ENCODE data around the gene PDPK1.

Gene PDPK1

DNA sequence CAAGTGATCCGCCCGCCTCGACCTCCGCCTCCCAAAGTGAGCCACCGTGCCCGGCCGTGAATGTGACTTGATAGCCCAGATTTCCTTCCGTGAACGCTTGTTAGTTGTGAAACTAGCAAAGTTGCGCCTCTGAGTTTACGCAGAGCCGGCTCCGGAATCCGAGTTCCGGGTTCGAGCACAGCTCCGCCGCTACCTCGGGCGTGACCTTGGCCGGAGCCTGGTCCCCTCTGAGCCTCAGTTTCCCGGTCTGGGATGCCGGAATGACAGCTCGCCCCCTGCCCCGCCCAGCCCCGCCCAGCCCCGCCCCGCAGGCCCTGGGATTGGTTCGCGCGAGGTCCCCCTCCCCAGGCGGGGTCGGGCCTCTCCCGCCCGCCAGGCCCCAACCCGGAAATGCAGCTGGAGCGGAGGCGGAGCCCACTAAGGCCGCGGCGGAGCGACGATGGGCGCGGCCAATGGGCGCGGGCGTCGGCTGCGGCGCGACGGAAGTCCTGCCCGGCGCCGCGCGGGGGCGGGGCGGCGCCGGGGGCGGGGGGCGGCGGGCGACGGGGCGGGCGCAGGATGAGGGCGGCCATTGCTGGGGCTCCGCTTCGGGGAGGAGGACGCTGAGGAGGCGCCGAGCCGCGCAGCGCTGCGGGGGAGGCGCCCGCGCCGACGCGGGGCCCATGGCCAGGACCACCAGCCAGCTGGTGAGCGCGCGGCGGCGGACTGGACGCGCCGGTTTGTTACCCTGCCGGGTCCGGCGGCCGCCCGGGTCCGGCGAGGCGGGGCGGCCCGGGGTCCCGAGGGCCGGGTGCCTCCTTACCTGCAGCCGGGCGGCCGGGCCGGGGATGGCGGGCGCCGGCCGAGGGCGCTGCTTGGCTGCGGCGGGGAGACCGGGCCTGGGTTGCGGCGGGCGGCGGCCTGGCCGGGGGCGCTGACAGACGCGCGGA, at the start of gene PDPK1:
Gene PDPK1 (plus strand): TSS at position 571 of the 929 bp plus-strand sequence. CDS start 92 bp downstream, at position 663.
- peak; percentile 28 for DNase-seq

DNA sequence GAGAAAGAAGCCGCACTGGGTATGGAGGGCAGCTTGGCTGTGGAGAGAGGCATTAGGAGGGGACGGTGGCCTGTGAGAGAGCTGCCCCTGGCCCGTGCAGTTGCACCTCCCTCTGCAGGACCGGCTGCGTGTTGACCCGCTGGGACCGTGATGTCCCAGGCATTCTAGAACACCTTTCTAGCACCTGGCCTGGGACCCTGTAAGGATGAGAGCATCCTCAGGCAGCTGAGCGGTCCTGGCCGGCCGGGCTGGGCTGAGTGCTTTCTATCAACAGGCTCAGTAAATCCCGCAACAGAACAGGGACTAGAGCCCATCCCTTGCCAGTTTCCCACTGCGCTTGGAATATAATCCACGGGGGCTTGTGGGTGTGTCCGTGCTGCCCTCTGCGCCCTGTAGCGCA, 48.2 kb upstream of the PDPK1 start:
- DNase-seq: no peak

DNA sequence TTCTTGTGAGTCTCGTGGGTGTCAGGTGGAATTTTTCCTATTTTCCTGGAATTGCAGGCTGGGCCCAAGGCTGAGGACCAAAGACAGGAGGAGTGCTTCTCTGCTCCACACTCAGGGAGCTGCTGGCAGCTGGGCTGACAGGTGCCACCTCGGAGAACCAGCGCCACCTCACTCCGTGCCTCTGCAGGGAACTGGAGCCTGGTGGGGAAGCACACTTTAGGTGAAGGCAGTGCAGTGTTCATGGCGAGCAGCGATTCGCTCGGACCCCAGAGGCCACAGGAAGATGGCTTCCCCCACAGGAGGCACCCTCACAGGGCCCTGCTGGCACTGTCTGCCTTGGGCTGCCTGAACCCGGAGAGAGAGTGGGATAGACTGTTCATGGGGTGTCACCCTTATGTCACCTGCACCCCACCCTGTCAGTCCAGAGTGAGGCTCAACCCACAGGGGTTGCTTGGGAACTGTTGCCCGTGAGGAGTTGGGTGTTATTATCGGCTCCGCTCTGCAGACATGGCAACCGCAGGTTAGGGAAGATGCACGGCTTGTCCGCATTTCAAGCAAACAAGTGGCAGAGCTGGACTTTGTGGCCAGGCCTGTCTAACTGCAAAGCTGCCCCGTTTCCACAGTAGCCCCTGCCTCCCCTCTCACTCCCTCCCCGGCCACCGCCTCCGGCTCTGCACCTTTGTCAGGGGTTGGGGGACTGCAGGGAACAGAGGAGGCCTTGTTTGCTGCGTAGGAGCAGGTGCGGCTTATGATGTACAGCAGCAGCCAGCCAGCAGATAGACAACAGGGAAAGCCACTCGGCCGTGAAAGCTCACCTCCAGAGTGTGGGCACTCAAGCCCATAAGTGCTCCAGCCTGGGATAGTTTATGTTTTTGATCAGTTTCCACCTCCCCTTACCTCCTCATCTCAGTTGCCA, 47.4 kb upstream of the PDPK1 start:
- DNase-seq: peak; percentile 38

DNA sequence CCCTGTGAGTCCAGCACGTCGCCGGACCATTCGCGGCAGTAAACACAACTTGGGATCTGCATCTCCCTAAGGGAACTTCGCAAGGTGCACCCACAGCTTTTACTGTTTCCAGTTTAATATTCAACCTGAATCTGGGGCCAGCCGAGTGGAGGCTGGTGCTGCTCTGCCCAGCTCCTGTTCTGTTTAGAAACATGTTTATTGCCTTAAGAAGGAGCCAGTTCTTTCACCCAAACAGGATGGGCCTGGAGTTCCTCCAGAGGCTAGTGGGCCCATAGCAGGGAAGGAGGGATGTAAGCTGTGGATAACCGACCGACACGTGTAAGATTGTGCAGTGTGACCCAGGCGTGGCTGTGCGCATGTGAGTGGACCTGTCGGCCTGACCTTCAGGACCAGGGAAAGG, 45.5 kb upstream of the PDPK1 start:
- DNase-seq: no peak

DNA sequence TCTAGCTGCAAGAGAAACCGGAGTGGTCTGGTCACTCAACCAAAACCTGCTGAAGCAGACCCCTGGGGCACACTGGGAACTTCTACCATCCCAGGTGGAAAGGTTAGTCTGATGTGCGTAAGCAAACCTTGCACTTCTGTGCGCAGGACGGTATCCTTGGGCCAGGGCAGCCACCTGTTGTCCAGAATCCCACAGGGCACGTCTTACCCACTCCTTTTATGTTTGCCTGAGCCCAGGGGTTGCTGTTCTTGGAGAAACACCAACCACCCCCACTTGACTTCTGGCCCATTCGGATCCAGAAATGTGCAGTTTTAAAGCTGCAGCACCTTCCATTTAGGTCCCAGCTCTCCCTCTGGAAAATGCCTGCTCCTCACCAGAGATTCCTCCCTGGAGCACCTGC, 44.2 kb upstream of the PDPK1 start:
- DNase-seq: no peak

DNA sequence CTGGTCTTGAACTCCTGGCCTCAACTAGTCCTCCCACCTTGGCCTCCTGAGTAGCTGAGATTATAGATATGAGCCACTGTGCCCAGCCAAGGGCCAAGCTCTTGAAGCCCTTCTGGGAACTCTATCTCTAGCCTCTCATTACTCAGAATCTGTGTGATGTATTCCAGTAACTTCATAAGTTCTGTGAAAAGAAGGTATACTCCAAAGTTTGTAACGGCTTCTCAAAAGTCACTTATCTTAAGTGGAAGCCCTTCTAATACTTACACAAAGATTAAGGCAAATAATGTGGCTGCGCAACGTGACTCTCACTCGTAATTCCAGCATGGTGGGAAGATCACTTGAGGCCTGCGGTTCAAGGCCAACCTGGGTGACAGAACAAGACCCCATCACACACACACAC, 43.2 kb upstream of the PDPK1 start:
- no peak for DNase-seq

DNA sequence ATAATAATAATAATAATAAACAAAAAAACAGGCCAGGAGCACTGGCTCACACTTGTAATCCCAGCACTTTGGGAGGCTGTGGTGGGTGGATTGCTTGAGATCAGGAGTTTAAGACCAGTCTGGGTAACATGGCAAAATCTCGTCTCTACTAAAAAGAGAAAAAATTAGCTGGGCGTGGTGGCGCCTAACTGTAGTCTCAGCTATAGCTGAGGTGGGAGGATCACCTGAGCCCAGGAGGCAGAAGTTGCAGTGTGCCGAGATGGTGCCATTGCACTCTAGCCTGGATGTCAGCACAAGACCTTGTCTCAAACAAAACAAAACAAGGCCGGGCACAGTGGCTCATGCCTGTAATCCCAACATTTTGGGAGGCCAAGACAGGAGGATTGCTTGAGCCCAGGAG, 42.8 kb upstream of the PDPK1 start:
- DNase-seq: no peak

DNA sequence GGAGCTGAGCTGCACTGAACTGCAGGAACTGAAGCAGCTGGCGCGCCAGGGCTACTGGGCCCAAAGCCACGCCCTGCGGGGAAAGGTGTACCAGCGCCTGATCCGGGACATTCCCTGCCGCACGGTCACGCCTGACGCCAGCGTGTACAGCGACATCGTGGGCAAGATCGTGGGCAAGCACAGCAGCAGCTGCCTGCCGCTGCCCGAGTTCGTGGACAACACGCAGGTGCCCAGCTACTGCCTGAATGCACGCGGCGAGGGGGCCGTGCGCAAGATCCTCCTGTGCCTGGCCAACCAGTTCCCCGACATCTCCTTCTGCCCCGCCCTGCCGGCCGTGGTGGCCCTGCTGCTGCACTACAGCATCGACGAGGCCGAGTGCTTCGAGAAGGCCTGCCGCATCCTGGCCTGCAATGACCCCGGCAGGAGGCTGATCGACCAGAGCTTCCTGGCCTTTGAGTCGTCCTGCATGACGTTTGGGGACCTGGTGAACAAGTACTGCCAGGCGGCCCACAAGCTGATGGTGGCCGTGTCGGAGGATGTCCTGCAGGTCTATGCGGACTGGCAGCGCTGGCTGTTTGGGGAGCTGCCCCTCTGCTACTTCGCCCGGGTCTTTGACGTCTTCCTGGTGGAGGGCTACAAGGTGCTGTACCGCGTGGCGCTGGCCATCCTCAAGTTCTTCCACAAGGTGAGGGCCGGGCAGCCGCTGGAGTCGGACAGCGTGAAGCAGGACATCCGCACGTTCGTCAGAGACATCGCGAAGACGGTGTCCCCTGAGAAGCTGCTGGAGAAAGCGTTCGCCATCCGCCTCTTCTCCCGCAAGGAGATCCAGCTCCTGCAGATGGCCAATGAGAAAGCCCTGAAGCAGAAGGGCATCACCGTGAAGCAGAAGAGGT, 41.4 kb upstream of the PDPK1 start:
- DNase-seq: no peak

DNA sequence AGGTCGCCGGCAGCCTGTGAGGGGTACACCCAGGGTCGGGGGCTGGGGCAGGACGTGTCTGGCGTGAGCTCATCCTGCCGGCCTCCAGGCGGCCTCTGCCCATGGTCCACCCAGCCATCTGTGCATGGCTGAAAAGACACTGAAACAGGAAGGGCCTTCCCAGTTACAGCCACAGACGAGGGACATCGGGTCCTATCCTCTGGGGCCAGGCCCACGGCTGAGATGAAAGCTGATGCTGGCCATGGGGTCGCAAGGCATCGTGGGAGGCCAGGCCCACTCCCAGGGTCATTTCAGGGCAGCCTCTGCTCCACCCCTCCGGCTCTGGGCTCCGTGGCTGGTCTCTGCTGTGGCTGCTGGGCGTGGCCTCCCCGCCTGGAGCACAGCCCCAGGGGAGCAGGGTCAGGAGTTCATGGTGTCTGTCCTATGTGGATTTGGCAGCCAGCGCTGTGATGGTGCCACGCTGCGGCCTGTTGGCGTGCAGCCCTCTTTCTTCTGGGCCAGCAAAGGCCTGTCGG, 40.6 kb upstream of the PDPK1 start:
- DNase-seq: no peak

DNA sequence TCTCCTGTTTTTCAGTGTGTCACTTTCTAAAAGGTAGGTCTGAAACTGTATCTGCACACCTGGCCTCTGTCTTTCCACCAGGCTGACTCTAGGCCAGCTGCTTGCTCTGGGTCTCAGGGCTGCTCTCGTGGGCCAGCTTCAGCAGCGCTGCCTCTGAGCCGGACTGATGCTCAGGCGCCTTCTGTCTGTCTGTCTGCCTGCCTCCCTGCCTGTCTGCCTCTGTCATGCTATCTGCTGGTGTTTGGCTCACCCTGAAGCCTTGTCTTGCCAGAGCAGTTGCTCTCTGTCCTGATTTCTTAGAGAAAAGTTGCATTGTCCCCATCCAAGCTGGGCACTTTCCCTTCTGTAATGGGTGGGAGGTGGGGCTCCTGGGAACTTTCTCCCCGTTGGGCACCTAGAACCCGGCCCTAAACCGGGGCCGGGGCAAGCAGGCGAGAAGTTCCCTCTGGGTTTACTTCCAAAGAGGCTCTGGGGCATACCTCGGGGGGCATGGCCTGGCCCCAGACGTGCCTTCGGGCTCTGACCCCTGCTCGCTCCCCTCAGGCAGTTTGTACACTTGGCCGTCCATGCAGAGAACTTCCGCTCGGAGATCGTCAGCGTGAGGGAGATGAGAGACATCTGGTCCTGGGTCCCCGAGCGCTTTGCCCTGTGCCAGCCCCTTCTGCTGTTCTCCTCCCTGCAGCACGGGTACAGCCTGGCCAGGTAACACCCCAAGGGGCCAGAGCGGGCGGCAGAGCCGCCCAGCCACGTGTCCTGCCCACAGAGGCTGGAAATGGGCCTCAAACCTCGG, 39.9 kb upstream of the PDPK1 start:
- no peak for DNase-seq

DNA sequence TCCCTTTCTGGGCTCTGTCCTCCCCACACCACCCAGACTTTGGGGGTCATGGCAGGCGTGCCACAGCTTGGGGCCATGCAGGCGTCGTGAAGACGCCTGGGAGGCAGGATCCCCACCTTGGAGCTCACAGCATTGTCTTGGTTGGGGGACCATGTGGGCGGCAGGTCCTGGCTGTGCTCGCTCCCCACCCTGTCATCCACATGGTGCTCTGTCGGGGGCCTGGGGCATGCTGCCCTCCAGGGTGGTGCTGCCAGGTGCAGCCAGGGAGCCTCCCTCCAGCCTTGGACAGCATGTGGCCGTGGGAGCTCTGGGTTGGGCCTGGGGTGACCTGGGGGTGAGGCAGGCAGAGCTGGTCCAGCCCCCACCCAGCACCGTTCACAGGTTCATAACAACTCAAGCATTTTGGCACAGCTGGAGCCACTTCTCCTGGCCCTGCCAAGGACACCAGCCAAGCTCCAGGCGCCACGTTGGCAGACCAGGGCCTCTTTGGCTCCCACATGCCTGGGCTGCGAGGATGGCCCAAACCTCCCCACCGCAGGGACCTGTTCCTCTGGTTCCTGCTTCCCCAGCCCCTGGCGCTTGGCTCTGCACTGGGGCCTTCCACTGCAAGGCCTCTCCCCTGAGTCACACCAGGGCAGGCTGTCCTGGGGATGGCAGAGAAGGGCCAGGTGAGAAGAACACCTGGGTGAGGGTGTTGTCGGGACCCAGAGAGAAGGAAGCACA, 39.1 kb upstream of the PDPK1 start:
- no peak for DNase-seq

DNA sequence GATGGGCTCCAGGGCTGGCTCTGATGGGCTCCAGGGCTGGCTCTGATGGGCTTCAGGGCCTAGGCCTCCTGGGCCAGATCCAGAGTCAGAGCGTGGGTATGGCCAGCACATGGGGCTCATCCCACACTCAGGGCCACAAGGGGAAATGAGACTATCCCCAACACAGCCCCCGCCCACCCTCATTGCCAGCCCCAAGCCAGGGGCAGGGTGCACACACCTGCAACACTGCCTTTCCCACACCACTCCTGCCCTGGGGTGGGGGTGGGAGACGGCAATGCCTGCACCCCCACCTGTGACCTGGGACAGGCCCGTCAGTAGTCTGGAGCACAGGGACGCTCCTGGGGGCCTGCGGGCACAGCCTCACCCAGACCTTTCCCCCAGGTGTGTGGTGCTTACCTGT, 38.4 kb upstream of the PDPK1 start:
- DNase-seq: no peak

DNA sequence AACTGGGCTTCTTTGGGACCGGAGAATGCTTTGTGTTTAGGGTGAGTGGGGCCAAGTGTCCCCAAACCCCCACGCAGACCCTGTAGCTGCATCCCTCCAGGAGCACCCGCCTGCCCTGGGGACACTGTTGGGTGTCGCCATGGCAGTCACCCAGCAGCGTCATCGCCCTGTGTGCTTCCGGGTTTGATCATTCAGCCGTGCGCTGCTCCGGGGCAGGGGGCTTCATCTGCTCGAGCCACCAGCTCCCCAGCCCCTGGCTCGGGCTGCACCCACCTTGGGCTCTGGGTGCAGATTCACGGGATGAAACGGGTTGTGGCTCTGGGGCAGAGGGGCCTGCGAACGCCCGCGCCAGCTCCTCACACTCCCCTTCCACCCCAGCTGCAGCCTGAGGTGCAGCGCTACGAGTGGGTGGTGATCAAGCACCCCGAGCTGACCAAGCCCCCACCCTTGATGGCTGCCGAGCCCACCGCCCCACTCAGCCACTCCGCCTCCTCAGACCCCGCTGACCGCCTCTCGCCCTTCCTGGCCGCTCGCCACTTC, 37.9 kb upstream of the PDPK1 start:
- no peak for DNase-seq

DNA sequence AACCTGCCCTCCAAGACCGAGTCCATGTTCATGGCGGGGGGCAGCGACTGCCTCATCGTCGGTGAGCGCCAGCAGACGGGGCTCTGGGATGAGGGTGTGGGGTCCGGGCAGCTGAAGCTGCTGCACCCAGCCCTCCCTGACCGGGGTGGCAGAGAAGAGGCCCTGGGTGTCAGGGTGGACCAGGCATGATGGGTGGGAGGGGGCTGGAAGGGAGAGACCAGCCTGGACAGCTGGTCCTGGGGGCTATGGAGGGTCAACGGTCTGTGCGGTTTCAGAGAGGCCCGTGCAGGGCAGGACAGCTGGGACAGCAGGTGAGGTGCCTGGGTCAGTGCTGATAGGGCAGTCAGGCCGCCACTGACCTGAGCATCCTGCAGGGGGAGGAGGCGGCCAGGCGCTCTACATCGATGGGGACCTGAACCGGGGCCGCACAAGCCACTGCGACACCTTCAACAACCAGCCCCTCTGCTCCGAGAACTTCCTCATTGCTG, 37.3 kb upstream of the PDPK1 start:
- no peak for DNase-seq

DNA sequence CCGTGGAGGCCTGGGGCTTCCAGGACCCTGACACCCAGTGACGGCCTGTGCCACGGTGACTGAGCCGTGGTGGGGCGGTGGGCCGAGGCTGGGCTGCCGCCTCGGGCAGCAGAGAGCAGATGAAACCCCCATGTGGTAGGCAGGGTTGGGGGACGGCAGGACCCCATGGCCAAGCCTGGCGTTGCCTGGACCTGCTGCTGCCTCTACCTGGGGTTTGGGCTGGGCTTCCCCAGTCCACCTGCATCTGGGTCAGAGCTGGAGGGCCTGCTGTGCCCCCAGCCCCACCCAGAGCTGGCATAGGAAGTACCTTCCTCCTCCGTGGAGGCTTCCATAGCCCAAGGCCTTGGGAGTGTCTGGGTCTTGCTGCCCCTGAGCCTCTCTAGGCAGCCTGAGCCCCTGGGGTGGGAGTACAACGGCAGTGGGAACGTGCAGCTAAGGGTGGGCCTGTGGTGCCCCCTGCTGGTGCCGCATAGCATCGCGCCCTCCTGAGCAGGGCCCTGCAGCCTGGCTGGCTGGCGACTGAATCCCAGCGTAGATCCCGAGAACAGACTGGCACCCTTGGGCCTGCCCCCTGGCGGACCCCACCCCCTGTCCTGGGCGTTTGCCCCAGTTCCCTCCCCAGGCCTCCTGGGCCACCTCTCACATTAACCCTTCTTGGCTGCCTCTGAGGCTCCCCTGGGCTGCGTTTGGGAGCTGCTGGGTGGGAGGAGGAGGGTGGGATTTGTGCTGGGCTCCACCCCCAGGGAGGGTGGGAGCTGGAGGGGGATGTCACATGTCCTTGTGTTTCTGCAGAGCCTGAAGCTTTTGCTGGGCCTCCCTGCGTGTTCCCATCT, 36.7 kb upstream of the PDPK1 start:
- DNase-seq: no peak

DNA sequence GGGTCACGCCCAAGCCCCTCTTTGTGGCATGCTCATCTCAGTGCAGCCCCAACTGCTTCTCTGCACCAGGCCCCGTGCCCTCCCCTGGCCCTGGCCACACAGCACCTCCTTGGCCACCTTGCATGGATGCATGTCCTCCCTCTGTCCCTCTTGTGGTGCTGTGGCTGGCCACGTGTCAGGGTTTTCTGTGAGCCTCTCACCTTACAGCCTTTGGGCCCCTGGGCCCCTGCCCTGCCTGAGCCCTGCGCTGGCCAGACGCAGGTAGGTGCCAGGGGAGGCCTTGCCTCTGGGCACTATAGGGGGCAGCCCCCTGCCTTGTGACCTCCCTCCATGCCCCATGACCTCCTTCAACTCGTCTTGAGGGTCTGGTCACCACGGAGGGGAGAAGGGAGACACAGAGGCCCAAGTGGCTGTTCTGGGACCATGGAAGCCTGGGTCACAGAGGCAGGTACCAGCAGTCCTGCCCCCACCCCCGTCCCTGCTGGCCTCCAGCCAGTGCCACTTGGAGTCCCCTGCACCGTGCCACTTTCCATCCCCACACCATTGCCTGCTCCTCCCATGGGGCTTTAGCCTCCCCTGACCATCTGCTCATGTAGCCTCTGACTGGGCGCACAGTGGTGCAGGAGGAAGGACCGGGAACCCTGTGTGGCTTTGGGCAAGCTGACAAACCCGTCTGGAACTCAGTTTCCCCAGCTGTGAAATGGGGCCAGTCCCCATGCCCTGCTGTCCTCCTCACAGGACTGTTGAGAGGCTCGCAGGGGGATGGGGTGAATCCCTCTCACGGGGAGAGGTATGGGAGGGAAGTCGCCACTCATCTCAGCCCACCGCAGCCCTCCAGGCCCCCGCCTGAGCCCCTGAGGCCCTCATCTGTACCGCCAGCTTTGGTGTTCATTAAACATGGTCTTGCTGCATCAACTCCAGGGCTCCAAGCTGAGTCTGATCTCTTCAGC, 35.6 kb upstream of the PDPK1 start:
- DNase-seq: no peak

DNA sequence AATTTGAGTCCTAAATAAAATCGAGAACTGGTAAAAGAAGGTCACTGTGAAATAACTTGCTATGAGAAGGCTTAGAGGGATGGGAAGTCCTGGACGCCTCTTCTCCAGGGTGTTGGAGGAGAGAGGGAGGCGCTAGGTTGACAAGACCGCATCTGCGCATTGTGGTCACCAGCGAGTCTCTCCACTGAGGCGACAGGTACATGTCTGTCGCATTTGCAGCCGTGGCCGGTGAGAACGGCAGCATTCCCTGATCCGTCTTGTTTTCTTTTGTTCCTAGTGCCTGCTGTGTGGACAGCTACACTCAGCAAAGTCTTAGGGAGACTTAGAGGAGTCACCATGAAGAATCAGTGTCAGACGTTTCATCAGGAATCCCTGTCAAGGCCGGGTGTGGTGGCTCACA, 32.1 kb upstream of the PDPK1 start:
- no peak for DNase-seq

DNA sequence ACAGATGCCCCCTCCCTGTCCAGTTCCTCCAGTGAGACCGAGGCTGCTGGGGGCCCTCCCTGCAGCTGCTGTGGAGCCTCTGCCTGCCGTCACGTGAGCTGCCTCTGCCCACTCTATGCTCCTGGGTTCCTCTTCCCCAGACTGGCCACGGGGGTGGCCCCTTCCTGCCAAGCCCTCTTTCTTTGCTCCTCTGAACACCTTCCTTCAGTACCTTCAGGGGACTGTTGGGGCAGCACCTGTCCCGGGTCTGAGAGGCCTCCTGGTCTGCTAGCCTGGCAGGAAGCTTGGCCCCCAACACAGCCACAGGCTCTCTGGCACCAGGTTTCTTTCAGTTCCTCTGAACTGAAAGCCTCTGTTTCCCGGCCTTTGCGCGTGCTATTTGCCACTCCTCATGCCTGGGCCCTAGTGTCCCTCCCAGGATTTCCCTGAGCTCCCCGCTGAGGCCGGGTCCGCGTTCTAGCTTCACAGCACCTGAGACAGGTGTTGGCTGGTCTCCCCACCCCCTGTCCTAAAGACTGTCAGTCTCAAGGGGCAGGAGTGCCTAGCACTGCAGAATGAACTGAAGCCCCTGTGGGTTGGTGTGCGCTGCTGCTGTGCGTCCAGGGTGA, 30.7 kb upstream of the PDPK1 start:
- no peak for DNase-seq
